Rectal smooth muscle tissue (tissue), 1 donor: ENCODE measurements around the gene OSBPL3.

ENCODE experiments used
- H3K27ac ChIP-seq: one replicate; pipeline ENCODE4 v1.7.0; 2013; ENCODE audit warnings: low read depth, low read length, inconsistent platforms
- H3K27me3 ChIP-seq: one replicate; pipeline ENCODE4 v1.7.0; 2013; ENCODE audit warnings: low read length; ENCODE audit not compliant: control insufficient read depth, insufficient read depth
- H3K36me3 ChIP-seq: one replicate; pipeline ENCODE4 v1.7.0; 2013; ENCODE audit warnings: low read length; ENCODE audit not compliant: control insufficient read depth, insufficient read depth
- H3K4me1 ChIP-seq: one replicate; pipeline ENCODE4 v1.7.0; 2013; ENCODE audit warnings: low read length; ENCODE audit not compliant: control insufficient read depth, insufficient read depth
- H3K4me3 ChIP-seq: one replicate; pipeline ENCODE4 v1.7.0; 2013; ENCODE audit warnings: low read length
- H3K9ac ChIP-seq: one replicate; pipeline ENCODE4 v1.7.0; 2013; ENCODE audit warnings: low read length

The OSBPL3 gene

GRCh38 chr7:24824400-24824799, 155.6 kb downstream of the OSBPL3 start:
- no peak overlapping the region for H3K27ac ChIP-seq

DNA sequence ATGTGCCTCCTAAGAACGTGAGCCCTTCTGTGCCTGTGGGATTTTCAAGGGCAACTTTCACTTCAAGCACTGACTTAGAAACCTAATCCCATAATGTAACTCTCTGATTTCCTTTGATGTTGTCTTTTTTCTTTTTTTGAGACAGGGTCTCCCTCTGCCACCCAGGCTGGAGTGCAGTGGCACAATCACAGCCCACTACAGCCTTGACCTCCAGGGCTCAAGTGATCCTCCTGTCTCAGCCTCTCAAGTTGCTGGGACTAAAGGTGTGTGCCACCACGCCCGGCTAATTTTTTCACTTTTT, 158.3 kb downstream of the OSBPL3 start:
- Histone ChIP-seq H3K4me3 (peak overlapping the region; percentile 39), H3K27ac (no peak overlapping the region), H3K9ac (no peak overlapping the region), H3K4me1 (no peaks in the 10 kb centered on the region), H3K27me3 (no peaks in the 10 kb centered on the region), H3K36me3 (no peaks in the 10 kb centered on the region)

More at GRCh38 chr7:24824400-24824799, 155.6 kb downstream of the OSBPL3 start:
- H3K4me1 ChIP-seq, result no peaks in the 10 kb centered on the region
- no peaks in the 10 kb centered on the region for H3K27me3 ChIP-seq
- no peaks in the 10 kb centered on the region for H3K36me3 ChIP-seq
- no peak overlapping the region for H3K4me3 ChIP-seq
- no peak overlapping the region for H3K9ac ChIP-seq

- Histone ChIP-seq H3K4me1 (no peaks in the 10 kb centered on the region), H3K27ac (peak overlapping the region; percentile 11), H3K4me3 (peak overlapping the region; percentile 39), H3K27me3 (no peaks in the 10 kb centered on the region), H3K36me3 (no peaks in the 10 kb centered on the region), H3K9ac (no peak overlapping the region)
Observed at GRCh38 chr7:24821045-24821753, 158.8 kb downstream of the OSBPL3 start.

- Histone ChIP-seq H3K4me3 (no peak overlapping the region), H3K9ac (no peak overlapping the region), H3K27me3 (no peaks in the 10 kb centered on the region), H3K4me1 (no peaks in the 10 kb centered on the region), H3K36me3 (no peaks in the 10 kb centered on the region), H3K27ac (no peak overlapping the region)
Observed at GRCh38 chr7:24820730-24821044, 159.3 kb downstream of the OSBPL3 start.

- H3K27ac ChIP-seq, result no peak overlapping the region
- peak overlapping the region; percentile 18 for H3K4me3 ChIP-seq
- no peaks in the 10 kb centered on the region for H3K4me1 ChIP-seq
- H3K36me3 ChIP-seq, result no peaks in the 10 kb centered on the region
- no peak overlapping the region for H3K9ac ChIP-seq
- H3K27me3 ChIP-seq, result no peaks in the 10 kb centered on the region
Observed at GRCh38 chr7:24819916-24820689, 159.9 kb downstream of the OSBPL3 start.

GRCh38 chr7:24817339-24817738, 162.6 kb downstream of the OSBPL3 start:
- Histone ChIP-seq H3K27ac (no peak overlapping the region), H3K4me3 (no peak overlapping the region), H3K9ac (no peak overlapping the region), H3K36me3 (no peaks in the 10 kb centered on the region), H3K27me3 (no peaks in the 10 kb centered on the region), H3K4me1 (no peaks in the 10 kb centered on the region)

DNA sequence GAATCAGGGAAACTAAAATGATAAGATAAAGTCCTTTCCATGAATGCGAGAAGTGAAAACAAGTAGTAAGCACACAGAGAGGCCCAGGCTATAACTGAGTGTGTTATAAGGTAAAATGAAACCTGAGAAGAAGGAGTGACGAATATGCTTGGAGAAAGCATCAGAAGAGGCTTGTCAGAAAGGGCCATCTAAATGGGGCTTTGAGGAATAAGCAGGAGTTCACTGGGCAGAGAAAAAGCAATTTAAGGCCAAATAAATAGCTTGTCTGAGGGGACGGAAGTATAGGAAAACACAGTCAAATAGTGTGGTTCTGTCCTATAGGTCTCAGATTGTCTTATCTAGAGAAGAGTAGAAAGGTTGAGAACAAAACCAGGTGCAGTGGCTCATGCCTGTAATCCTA, 163.1 kb downstream of the OSBPL3 start:
- no peak overlapping the region for H3K9ac ChIP-seq
- H3K4me3 ChIP-seq, result no peak overlapping the region
- H3K27me3 ChIP-seq, result no peaks in the 10 kb centered on the region
- no peaks in the 10 kb centered on the region for H3K4me1 ChIP-seq
- no peak overlapping the region for H3K27ac ChIP-seq
- no peaks in the 10 kb centered on the region for H3K36me3 ChIP-seq

- Histone ChIP-seq H3K4me3 (no peak overlapping the region), H3K27ac (no peak overlapping the region), H3K27me3 (no peaks in the 10 kb centered on the region), H3K9ac (no peak overlapping the region), H3K36me3 (no peaks in the 10 kb centered on the region), H3K4me1 (no peaks in the 10 kb centered on the region)
Observed at GRCh38 chr7:24812305-24812945, 167.6 kb downstream of the OSBPL3 start.

DNA sequence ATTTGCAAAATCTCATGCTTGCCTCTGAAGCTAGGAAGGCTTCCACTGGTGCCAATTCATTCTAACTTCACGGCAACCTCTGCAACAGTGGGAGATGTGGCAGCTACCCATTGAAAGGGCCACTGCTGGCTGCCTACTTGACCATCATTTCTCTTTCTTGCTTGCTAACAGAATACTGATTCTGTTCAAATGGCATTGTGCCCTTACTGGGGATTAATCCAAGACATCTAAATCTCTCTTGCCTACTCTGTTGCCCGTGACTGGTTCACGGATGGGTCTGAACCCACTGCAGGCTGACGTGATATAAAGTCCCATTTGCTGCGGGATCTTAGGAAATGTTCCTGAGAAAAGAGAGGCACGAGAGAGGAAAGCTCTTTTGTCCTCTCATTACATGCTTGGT, 171.5 kb downstream of the OSBPL3 start:
- Histone ChIP-seq H3K4me3 (no peak overlapping the region), H3K27me3 (no peaks in the 10 kb centered on the region), H3K9ac (no peak overlapping the region), H3K36me3 (peaks cover 3% of the 10 kb centered on the region), H3K27ac (no peak overlapping the region), H3K4me1 (no peaks in the 10 kb centered on the region)

- Histone ChIP-seq H3K27ac (no peak overlapping the region), H3K27me3 (no peaks in the 10 kb centered on the region), H3K4me1 (no peaks in the 10 kb centered on the region), H3K4me3 (no peak overlapping the region), H3K9ac (no peak overlapping the region), H3K36me3 (peaks cover 3% of the 10 kb centered on the region)
Observed at GRCh38 chr7:24802300-24802699, 177.7 kb downstream of the OSBPL3 start.

GRCh38 chr7:24801883-24802282, 178.1 kb downstream of the OSBPL3 start:
- Histone ChIP-seq H3K4me3 (no peak overlapping the region), H3K36me3 (peaks cover 3% of the 10 kb centered on the region), H3K4me1 (no peaks in the 10 kb centered on the region), H3K9ac (no peak overlapping the region), H3K27ac (no peak overlapping the region), H3K27me3 (no peaks in the 10 kb centered on the region)

GRCh38 chr7:24800667-24801066, 179.3 kb downstream of the OSBPL3 start:
- Histone ChIP-seq H3K4me1 (no peaks in the 10 kb centered on the region), H3K9ac (no peak overlapping the region), H3K36me3 (peaks cover 3% of the 10 kb centered on the region), H3K27me3 (no peaks in the 10 kb centered on the region), H3K4me3 (no peak overlapping the region), H3K27ac (no peak overlapping the region)

DNA sequence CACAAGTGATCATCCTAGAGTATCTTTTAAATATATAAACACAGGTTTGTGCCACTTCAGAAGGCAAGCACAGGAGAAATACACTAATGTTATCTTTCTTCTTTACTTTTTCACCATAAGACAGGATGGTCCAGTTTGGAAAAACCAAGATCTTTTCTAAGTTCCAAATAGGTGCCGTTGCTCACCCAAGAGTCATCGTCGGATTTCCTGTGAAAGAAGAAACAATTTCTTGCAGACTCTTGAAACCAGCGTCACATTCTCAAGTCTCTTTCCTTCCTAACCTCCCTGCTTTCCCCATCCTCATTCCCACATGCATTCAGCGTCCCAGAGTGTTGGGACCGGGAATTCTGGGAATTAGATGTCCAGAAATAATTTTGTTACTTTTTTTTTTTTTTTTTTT, 179.9 kb downstream of the OSBPL3 start:
- Histone ChIP-seq H3K4me1 (no peaks in the 10 kb centered on the region), H3K36me3 (peaks cover 3% of the 10 kb centered on the region), H3K27ac (no peak overlapping the region), H3K9ac (no peak overlapping the region), H3K4me3 (no peak overlapping the region), H3K27me3 (no peaks in the 10 kb centered on the region)
